Measurements from ENCODE around the gene MACROD2. TPM values are rescaled to one million over a fixed set of nuclear protein-coding genes. Genes with fewer than 3 reads are reported as not detected.

Gene MACROD2
- total and polyA plus RNA-seq, 2 of the 4 experiments (the other 2 are of a cell fraction) = not detected

DNA sequence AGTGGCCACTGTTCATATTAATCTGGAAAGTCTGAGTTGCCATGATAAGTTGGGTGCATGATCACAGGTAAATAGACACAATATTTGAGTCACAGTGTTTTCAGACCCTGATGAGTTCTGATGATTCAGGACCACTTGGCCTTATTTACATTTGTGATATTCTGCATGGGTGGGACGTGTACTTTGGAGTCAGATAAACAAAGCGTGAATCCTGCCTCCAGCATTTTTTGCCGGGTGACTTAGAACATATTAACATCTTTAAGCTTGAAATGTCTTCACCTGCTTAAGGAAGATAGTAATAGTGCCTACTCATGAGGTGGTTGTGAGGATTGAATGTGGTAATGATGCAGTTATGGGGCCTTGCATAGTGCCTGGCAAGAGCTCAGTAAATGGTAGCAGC, 1582.8 kb downstream of the MACROD2 start:
- H3K4ac ChIP-seq (ENCODE audit: low read depth, low read length) = no peak overlapping the region
- DNase-seq (no peak), ATAC-seq (ENCODE audit: low read depth) (no peak)
- no peak for TF ChIP-seq RAD21 (IDR thresholded peaks at IDR 0.05; ENCODE audit: low read length)
- TF ChIP-seq RCOR1 (IDR thresholded peaks at IDR 0.05; ENCODE audit: insufficient replicate concordance, low read length) = no peak
- TF ChIP-seq CEBPB (IDR thresholded peaks at IDR 0.05; ENCODE audit: low read depth, low read length) = no peak
- TF ChIP-seq POLR2A (IDR thresholded peaks at IDR 0.05; ENCODE audit: low read depth, low read length) = no peak
- CTCF ChIA-PET = no interaction called here
- peaks cover 1% of the 10 kb centered on the region; the same call in 1 of the 2 replicates for H3K9me3 ChIP-seq (ENCODE audit: control insufficient read depth, insufficient read depth, low read length)
- H3K27me3 ChIP-seq (ENCODE audit: control insufficient read depth, insufficient read depth, low read length) = no peaks in the 10 kb centered on the region
- H2AK5ac ChIP-seq (ENCODE audit: low read depth, low read length) = no peak overlapping the region
- H2BK20ac ChIP-seq (ENCODE audit: low read depth, low read length) = no peak overlapping the region
- H2BK120ac ChIP-seq (ENCODE audit: low read depth, low read length) = no peak overlapping the region
- H3K9me1 ChIP-seq (ENCODE audit: insufficient read depth, low read length) = no peaks in the 10 kb centered on the region
- no peak overlapping the region for H4K8ac ChIP-seq (ENCODE audit: low read depth in 2 of 2, low read length in 2 of 2)
- H3K9ac ChIP-seq (ENCODE audit: low read depth, low read length) = no peak overlapping the region
- no peak overlapping the region for H3K4me3 ChIP-seq (ENCODE audit: insufficient read depth, low read depth, low read length)
- H4K91ac ChIP-seq (ENCODE audit: insufficient read depth, low read depth, low read length) = no peak overlapping the region
- no peaks in the 10 kb centered on the region; the same call in 1 of the 2 replicates for H3K4me1 ChIP-seq (ENCODE audit: control insufficient read depth, insufficient read depth, low read length)
- no peak overlapping the region for H3K27ac ChIP-seq (ENCODE audit: insufficient read depth, low read length)
- H3K36me3 ChIP-seq (ENCODE audit: control insufficient read depth, insufficient read depth, low read length) = no peaks in the 10 kb centered on the region
- H4K20me1 ChIP-seq (ENCODE audit: insufficient read depth, low read length) = no peaks in the 10 kb centered on the region
- H3K14ac ChIP-seq (replicated peaks; ENCODE audit: low read depth, low read length) = no peak overlapping the region
- H2BK15ac ChIP-seq (ENCODE audit: low read depth, low read length) = no peak overlapping the region
- in situ Hi-C loops (cut with MboI; ENCODE audit: low sequenced_read_pairs) (no loop called here), dilution Hi-C loops (cut with HindIII; ENCODE audit: low sequenced_read_pairs, unreplicated experiment) (no loop called here), intact Hi-C loops (cut with micrococcal nuclease) (no loop called here)
- no CpG with 5 or more reads among the region's 3 CpGs for WGBS, 2 experiments (ENCODE audit: extremely low coverage in 2 of 2, insufficient read length in 1 of 2)
- H2BK5ac ChIP-seq (ENCODE audit: low read depth, low read length, poor library complexity, severe bottlenecking) = no peak overlapping the region
- no peak overlapping the region for H2AFZ ChIP-seq (replicated peaks; ENCODE audit: low read length, poor library complexity)
- H4K5ac ChIP-seq (ENCODE audit: low read depth, low read length) = no peak overlapping the region
- H2AK9ac ChIP-seq (replicated peaks; ENCODE audit: low read depth, low read length, poor library complexity) = no peak overlapping the region
- no peak overlapping the region for H3K23ac ChIP-seq (ENCODE audit: low read depth, low read length)
- H3K79me1 ChIP-seq (ENCODE audit: low read depth in 1 of 2, low read length in 2 of 2) = no peaks in the 10 kb centered on the region
- no peak overlapping the region for H3K56ac ChIP-seq (ENCODE audit: extremely low read depth, insufficient read depth, low read length)
- BruUV-seq (replicated peaks) = no TSS peak
- POLR2A ChIA-PET (ENCODE audit: unreplicated experiment) = no interaction called here
- H3K4me2 ChIP-seq (ENCODE audit: low read depth, low read length) = no peak overlapping the region
- H3K18ac ChIP-seq (ENCODE audit: low read depth, low read length) = no peak overlapping the region

Data from IMR-90 (cell line).